B cell (primary cell): ENCODE results near the gene FUT6. TPM values are rescaled to one million over a fixed set of nuclear protein-coding genes. Genes with fewer than 3 reads are reported as not detected.

Experiments used
- ATAC-seq: fragments of 200-7000 bp; cut with Tn5 transposase; one replicate; pipeline ENCODE4 v1.10.0; 2021; ENCODE audit warnings: low read depth, mild to moderate bottlenecking, moderate number of reproducible peaks, moderate library complexity
- CTCF ChIA-PET: fragments of 350-600 bp; sonication (Branson Sonifier 250); formaldehyde crosslinking; loops from one replicate; lab custom pipeline; 2021; ENCODE audit warnings: antibody characterized with exemption, inconsistent platforms; lab: Charles Lee
- POLR2A ChIA-PET: fragments of 350-600 bp; sonication (Branson Sonifier 250); formaldehyde crosslinking; loops from one replicate; lab custom pipeline; 2021; ENCODE audit warnings: antibody characterized with exemption; lab: Charles Lee
- DNase-seq: peaks from one replicate; pipeline ENCODE4 v3.0.0; 2013
- H2AFZ ChIP-seq: 2 replicates; pipeline ENCODE4 v1.6.1; 2012; ENCODE audit warnings: mild to moderate bottlenecking, low read depth, low read length; ENCODE audit not compliant: insufficient read depth, poor library complexity, severe bottlenecking
- H3K27ac ChIP-seq, 2 donors: 1 replicate in 1 of 2; 2 replicates in 1 of 2; pipeline ENCODE4 v1.5.1; 2012 to 2013; ENCODE audit warnings: low read length in 2 of 2, mild to moderate bottlenecking in 2 of 2, moderate library complexity in 1 of 2
- H3K27me3 ChIP-seq, 4 experiments: fragments of 200-600 bp in 1 of 4; sonication (generic) in 1 of 4; replicated peaks in 1 of 4; 1 replicate in 2 of 4; 2 replicates in 2 of 4; pipeline versions ENCODE4 v1.6.1 to v1.7.0; 2013 to 2016; ENCODE audit warnings: low read length in 3 of 4, mild to moderate bottlenecking in 2 of 4, mixed read lengths in 1 of 4, moderate library complexity in 1 of 4; ENCODE audit not compliant: insufficient read depth in 4 of 4, control insufficient read depth in 3 of 4; ENCODE audit errors: control extremely low read depth in 1 of 4
- H3K36me3 ChIP-seq, 2 experiments: replicated peaks in 1 of 2; 1 replicate in 1 of 2; 2 replicates in 1 of 2; pipeline versions ENCODE4 v1.6.1 to v1.7.1; 2013; ENCODE audit warnings: low read length in 1 of 2; ENCODE audit not compliant: insufficient read depth in 2 of 2, control insufficient read depth in 1 of 2; ENCODE audit errors: control extremely low read depth in 1 of 2, extremely low read depth in 1 of 2
- H3K4me1 ChIP-seq, 2 donors: fragments of 200-600 bp in 1 of 2; sonication (generic) in 1 of 2; 1 replicate in 1 of 2; 2 replicates in 1 of 2; pipeline versions ENCODE4 v1.5.1 to v1.6.1; 2013 to 2017; ENCODE audit warnings: low read length in 2 of 2; ENCODE audit not compliant: control insufficient read depth in 2 of 2, insufficient read depth in 2 of 2
- H3K4me2 ChIP-seq: replicated peaks from 2 replicates; pipeline ENCODE3; 2012; ENCODE audit warnings: mild to moderate bottlenecking, low read depth, low read length; ENCODE audit not compliant: poor library complexity, severe bottlenecking
- H3K4me3 ChIP-seq, 5 experiments: fragments of 200-600 bp in 1 of 5; sonication (generic) in 1 of 5; 1 replicate in 3 of 5; 2 replicates in 2 of 5; pipeline versions ENCODE4 v1.5.1 to v1.7.0; 2011 to 2016; ENCODE audit warnings: low read length in 4 of 5, mild to moderate bottlenecking in 4 of 5, low read depth in 2 of 5, control low read depth in 1 of 5, moderate library complexity in 1 of 5; ENCODE audit not compliant: insufficient read depth in 1 of 5; ENCODE audit errors: control extremely low read depth in 1 of 5, extremely low read depth in 1 of 5
- H3K79me2 ChIP-seq: fragments of 200-600 bp; sonication (generic); one replicate; pipeline ENCODE4 v1.6.0; 2016; ENCODE audit warnings: low read length; ENCODE audit not compliant: control insufficient read depth, insufficient read depth
- H3K9ac ChIP-seq: fragments of 200-600 bp; sonication (generic); 2 replicates; pipeline ENCODE4 v1.6.1; 2017; ENCODE audit warnings: mild to moderate bottlenecking, low read length, moderate library complexity
- H3K9me3 ChIP-seq, 3 donors: one replicate each; pipeline versions ENCODE4 v1.6.1 to v1.7.1; 2013; ENCODE audit warnings: low read length in 2 of 3; ENCODE audit not compliant: control insufficient read depth in 2 of 3, insufficient read depth in 1 of 3; ENCODE audit errors: control extremely low read depth in 1 of 3
- H4K20me1 ChIP-seq: 2 replicates; pipeline ENCODE4 v1.6.0; 2012; ENCODE audit warnings: mild to moderate bottlenecking, low read length; ENCODE audit not compliant: insufficient read depth, control insufficient read depth, poor library complexity, severe bottlenecking
- H3K27ac Mint-ChIP-seq: one replicate; pipeline ENCODE4 v1.8.0; 2021; ENCODE audit warnings: mixed read lengths
- H3K27me3 Mint-ChIP-seq: one replicate; pipeline ENCODE4 v1.8.0; 2021; ENCODE audit warnings: mixed read lengths
- H3K4me1 Mint-ChIP-seq: one replicate; pipeline ENCODE4 v1.8.0; 2021; ENCODE audit warnings: mixed read lengths
- H3K4me3 Mint-ChIP-seq: one replicate; pipeline ENCODE4 v1.8.0; 2021; ENCODE audit warnings: mixed read lengths
- H3K9me3 Mint-ChIP-seq: one replicate; pipeline ENCODE4 v1.8.0; 2022; ENCODE audit warnings: mixed read lengths; ENCODE audit not compliant: insufficient read depth
- EZH2 ChIP-seq: IDR thresholded peaks from 2 replicates; pipeline ENCODE4 v1.6.1; 2012; ENCODE audit warnings: borderline replicate concordance, low read depth, mild to moderate bottlenecking, moderate library complexity, low read length; ENCODE audit not compliant: insufficient read depth, poor library complexity, severe bottlenecking
- WGBS: methylation state at CpG from one replicate; pipeline ENCODE4 v1.1.5; 2013; ENCODE audit warnings: missing lambda C conversion rate; ENCODE audit not compliant: insufficient coverage; 5-methylcytosine and 5-hydroxymethylcytosine counted together
- intact Hi-C: fragments of 100-400 bp; cut with micrococcal nuclease; formaldehyde crosslinking; loops from one replicate; pipeline ENCODE4 v1.10.0; 2022
- polyA plus RNA-seq: library from polyadenylated mRNA; depleted of rRNA; stranded (reverse); fragments of >200 nt; gene quantifications from 2 replicates; pipeline ENCODE4 v1.2.3, GENCODE V29; 2012
- total RNA-seq, 2 donors: library from RNA; stranded (reverse); fragments of 120-200 nt in 1 of 2; gene quantifications; 1 replicate in 1 of 2; 2 replicates in 1 of 2; pipeline versions ENCODE4 v1.2.3 to v1.2.4, GENCODE V29; 2013 to 2022
- TF ChIP-seq, protein P1 (sequence below): fragments of 200-600 bp; IDR thresholded peaks from one replicate; pipeline ENCODE4 v1.8.0; 2022; ENCODE audit warnings: antibody characterized with exemption, mild to moderate bottlenecking

Gene FUT6
- total and polyA plus RNA-seq, 2 donors (not counting 1 experiment from before 2014, with no cell fraction given): 0.03 TPM; not detected in 1

DNA sequence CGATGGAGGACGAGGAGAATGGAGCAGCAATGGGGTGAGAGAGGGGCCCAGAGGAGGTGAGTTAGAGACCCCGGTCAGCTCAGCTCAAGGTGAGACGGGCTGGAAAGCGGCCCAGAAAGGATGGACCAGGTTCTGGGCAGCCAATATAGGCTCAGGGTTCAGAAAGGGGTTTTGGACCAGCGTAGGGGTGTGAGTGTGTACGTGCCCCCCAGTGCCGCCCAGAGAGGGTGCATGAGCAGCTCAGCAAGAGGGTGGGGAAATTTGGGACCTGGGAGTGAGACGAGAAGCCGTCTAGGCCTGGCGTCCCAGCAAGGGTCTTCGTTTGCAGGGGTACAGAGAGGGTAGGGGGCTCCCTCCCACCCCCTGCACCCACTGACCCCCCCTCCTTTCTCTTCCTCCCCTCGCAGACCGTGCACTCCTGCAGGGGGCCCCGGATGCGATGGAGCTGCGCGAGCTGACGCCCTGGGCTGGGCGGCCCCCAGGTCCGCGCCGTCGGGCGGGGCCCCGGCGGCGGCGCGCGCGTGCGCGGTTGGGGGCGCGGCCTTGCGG, 12.1 kb downstream of the FUT6 start:
- peaks cover 0 to 28% (median 7%) of the 10 kb centered on the region in 4 experiments for H3K27me3 ChIP-seq
- H3K9me3 ChIP-seq: peaks cover 0 to 64% (median 0%) of the 10 kb centered on the region in 3 donors
- no peaks in the 10 kb centered on the region for H4K20me1 ChIP-seq
- no peaks in the 10 kb centered on the region for H3K9me3 Mint-ChIP-seq
- peak overlapping the region; percentile 74 for H2AFZ ChIP-seq
- intact Hi-C loops: no loop called here
- no peaks in the 10 kb centered on the region for H3K36me3 ChIP-seq
- ChIA-PET POLR2A (interaction anchor here (0.6 to 0.9 kb wide), 2 partner anchors 76 to 284 kb away, joined by 3 to 9 read pairs; partner anchors contain the start of gene NDUFA11), CTCF (interaction anchor here (1.8 kb wide), 1 partner anchor 23 kb away, joined by 6 read pairs; no protein-coding TSS in a partner anchor)
- H3K4me1 Mint-ChIP-seq: peaks cover 19% of the 10 kb centered on the region
- H3K27ac Mint-ChIP-seq: peak overlapping the region; percentile 88
- 21% methylated on average over 32 of the region's 37 CpGs for WGBS
- H3K27ac ChIP-seq: no peak overlapping the region
- ATAC-seq (no peak), DNase-seq (peak; percentile 29)
- peak overlapping the region in 3 of 5 experiments; percentile 29 to 75 (median 36) for H3K4me3 ChIP-seq
- peaks cover 16 to 30% of the 10 kb centered on the region in 2 donors for H3K4me1 ChIP-seq
- peak overlapping the region; percentile 89 for H3K4me3 Mint-ChIP-seq
- no peaks in the 10 kb centered on the region for H3K79me2 ChIP-seq
- H3K9ac ChIP-seq: no peak overlapping the region
- peak overlapping the region; percentile 68 for H3K4me2 ChIP-seq
- no peak for TF ChIP-seq EZH2
- TF ChIP-seq, protein P1, sequence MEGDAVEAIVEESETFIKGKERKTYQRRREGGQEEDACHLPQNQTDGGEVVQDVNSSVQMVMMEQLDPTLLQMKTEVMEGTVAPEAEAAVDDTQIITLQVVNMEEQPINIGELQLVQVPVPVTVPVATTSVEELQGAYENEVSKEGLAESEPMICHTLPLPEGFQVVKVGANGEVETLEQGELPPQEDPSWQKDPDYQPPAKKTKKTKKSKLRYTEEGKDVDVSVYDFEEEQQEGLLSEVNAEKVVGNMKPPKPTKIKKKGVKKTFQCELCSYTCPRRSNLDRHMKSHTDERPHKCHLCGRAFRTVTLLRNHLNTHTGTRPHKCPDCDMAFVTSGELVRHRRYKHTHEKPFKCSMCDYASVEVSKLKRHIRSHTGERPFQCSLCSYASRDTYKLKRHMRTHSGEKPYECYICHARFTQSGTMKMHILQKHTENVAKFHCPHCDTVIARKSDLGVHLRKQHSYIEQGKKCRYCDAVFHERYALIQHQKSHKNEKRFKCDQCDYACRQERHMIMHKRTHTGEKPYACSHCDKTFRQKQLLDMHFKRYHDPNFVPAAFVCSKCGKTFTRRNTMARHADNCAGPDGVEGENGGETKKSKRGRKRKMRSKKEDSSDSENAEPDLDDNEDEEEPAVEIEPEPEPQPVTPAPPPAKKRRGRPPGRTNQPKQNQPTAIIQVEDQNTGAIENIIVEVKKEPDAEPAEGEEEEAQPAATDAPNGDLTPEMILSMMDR: no peak
- H3K27me3 Mint-ChIP-seq: peaks cover 4% of the 10 kb centered on the region
